ENCODE data around the gene RNF212.

Gene RNF212

GRCh38 chr4:1047976-1048772 is 65.2 kb downstream of the RNF212 start:
- DNase-seq, result no peak

DNA sequence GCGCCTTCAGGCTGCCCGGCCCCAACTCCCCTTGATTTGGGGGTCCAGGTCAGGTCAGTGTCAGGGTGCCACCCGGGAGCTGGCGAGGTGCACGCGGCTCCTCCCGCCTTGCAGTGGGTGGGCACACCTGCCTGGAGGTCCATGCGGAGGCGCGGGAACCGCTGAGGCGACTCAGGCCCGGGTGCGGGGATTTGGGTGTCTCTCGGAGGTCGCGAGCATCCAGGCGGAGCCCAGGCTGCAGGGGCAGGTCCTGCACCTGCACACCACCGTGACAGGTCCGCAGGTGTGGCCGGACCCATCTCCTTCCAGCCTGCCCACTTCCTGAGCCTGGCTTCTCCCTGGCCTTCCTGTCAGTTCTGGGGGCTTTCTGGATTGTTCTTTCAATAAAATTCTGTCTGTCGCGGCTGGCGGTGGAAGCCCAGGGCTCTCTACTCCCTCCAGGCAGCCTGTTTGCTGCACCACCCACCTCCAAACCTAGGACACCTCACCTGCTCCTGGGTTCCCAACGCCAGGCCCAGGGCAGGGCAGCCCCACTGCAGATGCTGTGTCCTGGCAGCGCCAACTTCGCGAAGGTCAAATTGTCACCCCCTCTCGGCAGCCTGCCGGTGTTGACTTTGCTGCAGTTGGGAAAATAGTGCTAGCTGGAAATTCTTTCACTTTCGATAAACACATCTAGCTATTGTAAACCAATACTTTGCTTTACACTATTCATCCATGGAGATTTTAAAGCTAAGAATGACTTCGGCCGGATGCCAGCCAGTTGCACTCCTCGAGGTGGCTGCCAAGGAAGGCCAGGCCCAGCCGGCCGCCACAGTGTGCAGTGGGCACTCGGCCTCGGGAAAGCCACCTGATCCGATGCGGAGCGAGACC is 66.0 kb downstream of the RNF212 start:
- DNase-seq, result no peak

DNA sequence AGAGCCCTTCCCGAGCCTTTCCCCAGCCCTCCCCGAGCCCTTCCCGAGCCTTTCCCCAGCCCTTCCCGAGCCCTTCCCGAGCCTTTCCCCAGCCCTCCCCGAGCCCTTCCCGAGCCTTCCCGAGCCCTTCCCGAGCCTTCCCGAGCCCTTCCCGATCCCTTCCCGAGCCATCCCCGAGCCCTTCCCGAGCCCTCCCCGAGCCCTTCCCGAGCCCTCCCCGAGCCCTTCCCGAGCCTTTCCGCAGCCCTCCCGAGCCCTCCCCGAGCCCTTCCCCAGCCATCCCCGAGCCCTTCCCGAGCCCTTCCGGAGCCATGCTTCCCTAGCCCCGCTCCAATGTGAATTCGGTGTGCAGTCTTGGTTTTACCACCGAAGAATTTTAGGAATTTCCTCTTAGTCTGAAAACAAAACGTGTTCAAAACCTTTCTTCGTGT is 66.8 kb downstream of the RNF212 start:
- peak in 9 of 14 donors; percentile 33 to 79 (median 52) for DNase-seq

- peak in 3 of 14 donors; percentile 26 to 59 (median 46) for DNase-seq
These were observed 67.7 kb downstream of the RNF212 start for GRCh38 chr4:1045595-1046201.

DNA sequence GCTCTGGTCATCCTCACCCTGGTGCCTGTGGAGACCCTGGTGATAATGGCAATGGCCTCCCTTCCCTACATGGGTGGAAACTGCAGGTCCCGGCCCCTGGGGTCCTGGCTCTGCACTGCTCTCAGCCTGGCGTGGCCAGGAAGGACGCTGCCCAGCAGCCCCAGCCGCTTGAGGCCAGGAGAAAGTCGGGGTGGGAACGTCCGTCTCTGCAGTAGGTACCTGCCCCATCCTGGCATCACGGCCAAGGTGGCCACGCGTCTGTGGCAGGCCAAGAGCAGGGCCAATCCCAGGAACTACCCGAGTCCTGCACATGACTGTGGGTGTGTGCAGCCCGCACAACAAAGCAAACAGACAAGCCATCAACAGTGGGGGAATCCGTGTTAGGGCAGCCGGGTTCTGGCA is 68.2 kb downstream of the RNF212 start:
- DNase-seq, result peak in 1 of 14 donors; percentile 61

GRCh38 chr4:1044469-1045192 is 68.7 kb downstream of the RNF212 start:
- DNase-seq, result no peak

DNA sequence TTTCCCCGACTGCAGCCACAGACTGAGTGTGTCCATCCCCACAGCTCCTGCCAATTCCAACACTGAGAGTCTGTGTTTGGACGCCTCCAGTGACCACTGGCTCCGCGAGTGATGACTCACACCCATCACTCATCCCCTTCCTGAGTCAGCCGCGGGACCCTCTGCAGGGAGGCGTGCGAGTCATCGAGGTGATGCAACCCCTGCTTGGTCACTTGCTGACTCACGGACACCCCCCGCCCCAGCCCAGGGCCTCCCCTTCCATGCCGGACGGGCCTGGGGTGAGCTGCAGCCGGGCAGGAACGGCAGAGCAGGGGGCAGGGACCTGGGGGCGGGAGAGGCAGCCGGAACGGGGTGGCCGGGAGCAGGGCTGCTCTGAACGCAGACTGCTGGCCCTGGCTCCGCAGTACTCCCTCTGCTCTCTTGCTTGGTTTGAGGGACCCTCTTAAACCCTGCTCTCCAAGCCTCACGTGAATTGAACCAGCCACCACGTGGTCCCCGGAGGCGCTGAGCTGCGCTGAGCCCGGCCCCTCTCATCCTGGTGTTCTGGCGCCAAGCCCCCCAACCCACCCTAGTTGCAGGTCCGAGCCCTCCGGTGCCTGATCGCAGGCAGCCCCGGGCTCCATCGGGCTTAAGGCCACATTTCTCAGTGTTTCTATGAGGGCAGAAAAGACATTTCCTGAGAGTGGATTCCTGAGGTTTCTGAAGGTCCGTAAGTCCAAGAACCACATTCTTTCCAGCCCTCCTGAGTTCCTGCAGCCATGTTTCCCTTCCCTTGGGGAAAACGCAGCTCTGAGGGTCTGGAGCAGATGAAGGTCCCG is 69.5 kb downstream of the RNF212 start:
- peak in 8 of 14 donors; percentile 19 to 97 (median 57) for DNase-seq

GRCh38 chr4:1043162-1043561 is 70.2 kb downstream of the RNF212 start:
- no peak for DNase-seq

DNA sequence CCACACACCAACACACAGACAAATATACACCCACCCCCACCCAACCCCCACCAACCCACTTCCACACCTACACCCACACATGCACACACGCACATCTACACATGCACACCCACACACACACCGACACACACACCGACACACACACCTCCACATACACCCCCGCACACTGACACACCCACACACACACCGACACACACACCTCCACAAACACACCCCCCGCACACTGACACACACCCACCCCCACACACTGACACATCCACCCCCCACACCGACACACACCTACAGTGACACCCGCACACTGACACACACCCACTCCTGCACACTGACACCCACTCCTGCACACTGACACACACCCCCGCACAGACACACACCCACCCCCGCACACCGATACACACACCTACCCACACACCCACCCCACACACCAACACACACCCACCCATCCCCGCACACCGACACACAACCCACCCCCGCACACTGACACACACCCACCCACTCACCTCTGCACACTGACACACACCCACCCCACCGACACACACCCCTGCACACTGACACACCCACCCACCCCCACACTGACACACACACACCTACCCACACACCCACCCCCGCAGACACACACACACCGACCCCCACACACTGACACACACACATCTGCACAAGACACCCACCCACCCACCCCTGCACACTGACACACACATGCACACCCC is 70.9 kb downstream of the RNF212 start:
- no peak for DNase-seq

DNA sequence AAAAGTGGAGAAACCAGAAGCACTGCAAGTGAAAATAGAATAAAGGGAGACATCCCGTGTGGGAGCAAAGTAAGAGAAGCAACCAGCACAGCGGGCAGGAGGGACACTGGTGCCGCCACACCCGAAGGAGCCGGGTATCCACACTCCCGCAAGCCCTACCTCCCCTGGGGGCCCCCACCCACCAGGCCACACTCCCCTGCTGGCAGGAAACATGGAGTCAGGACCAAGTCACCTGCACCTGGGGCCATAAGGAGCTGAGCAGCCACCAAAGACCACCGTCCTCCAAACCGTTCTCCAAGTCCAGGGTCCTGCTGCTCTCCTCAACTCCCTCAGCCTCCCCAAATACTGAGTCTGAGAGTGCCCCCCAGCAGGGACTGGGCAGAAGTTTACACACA is 71.4 kb downstream of the RNF212 start:
- DNase-seq, result no peak

DNA sequence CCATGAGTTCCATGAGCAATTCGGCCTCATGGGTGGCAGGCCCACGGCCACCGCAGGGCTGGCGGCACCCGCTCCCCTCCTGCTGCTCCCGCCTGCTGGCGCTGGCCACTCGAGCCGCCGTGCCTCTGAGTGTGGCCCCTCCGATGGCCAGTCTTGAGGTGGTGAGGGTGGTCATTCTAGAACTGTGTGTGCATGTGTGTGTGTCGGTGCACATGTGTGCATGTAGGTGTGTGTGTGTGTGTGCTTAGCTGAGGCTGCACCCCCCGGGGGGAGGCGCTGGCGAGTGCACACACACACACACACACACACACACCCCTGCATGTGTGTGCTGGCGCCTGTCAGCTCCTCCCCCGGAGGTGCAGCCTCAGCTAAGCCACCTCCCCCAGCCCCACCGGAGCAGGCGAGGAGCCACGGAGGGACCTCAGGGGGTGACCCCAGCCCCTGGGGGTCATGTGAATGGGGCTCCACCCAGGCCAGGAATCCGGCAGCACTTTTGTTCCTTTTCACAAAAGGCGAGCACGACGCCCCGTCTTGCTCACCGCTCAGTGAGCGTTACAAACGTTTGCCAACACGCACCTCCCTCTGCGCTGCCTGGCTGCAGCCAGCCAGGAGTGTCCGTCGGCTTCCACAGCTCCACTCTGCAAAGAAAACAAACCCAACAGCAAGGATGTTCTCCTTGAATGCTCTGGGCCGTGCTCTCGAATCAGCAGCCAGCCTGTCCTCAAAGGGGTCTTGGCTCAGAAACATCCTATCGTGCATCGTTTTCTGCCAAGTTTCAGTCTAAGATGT is 72.0 kb downstream of the RNF212 start:
- no peak for DNase-seq

DNA sequence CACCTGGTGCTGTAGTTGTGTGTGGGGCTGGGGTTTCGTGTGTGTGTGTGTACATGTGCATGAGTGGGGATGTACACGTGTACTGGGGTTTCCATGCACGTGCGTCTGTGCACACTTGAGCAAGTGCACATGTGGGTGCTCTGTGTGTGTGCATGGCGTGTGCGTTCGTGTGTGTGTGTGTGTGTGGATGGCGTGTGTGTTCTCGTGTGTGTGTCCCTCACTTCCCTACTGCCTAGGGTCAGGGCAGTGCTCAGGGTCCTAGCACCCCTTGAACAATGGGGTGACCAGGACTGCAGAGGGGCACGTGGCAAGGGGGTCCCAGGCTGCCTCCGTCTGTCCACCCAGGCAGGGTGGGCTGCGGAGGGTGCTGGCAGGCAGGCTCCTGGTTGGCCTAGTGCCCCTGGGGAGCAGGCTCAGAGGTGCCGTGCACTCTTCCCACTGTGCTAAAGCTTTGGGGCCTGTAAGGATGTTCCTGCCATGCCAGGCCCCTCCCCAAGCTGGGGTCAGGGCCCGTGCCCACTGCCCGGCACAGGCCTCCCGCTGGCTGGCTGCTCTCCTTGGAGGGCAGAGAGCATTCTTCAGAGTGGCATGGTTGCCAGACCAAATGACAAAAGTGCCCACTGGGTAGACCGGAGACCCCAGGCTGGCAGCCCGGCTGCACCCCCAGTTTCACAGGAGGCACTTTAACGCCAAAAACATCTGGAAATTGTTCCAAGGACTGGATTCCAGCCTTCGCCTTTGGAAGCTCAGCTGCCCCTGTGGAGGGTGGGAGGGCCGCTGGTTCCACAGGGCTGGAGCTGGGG is 72.8 kb downstream of the RNF212 start:
- DNase-seq, result no peak

- DNase-seq, result no peak
These were observed 73.6 kb downstream of the RNF212 start for GRCh38 chr4:1039493-1040343.

DNA sequence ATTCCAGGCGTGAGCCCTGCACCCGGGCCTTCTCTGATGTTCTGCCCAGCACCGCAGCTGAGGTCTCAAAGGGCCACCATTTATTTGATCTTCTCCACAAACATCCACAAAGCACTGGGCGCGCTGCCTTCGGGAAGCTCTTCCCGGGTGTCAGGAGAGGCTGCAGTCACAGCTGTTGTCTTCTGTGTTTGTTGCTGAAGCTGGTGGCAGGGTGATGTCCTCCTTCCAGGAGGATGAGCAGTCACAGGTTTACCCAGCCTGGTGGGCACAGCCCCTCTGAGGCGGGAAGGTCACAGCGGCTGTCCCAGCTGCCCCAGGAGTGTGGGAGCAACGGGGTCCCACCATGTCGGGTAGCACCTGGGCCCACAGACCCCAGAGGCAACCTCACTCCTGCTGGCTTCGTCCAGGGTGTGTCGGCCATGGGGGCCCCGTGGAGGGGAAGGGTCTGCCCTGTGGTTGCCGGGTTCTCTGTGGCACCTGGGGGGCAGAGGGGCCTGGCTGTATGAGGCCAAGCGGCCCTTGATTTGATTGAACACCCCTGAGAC is 74.3 kb downstream of the RNF212 start:
- no peak for DNase-seq

DNA sequence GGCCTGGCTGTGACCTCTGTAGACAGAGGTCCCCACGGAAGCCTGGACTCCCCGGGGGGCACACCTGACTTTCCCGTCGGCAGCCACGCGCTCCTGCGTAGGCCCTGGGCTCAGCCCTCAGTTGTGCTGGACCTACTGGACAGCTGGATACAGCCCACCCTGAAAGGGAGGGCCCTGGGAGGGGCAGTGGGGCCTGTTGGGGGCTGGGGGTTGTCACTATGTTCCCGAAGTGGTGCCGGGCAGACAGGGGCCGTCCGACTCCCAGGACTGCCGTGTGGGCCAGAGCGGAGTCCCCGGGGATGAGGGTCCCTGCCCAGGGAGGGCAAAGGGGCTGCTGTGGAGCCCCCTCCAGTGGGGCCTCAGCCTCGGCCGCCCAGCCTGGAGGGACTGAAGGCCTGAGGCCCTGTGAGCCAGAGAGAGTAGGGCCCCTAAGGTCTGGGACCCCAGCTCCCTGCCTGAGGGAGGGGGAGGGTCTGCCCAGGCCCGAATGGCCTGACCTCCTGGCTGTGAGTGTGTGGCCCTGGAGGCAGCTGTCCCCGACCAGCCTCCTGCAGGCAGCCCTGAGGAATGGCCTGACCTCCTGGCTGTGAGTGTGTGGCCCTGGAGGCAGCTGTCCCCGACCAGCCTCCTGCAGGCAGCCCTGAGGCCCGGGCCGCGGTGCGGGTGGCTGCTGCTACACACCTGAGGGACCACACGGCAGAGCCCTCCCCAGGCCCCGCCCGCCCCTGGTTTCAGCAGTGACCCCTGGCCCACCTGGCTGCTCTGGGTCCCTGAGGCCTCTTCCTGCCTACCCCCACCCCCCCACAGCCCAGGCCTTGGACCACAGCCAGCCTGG is 76.2 kb downstream of the RNF212 start:
- no peak for DNase-seq

GRCh38 chr4:1036095-1036494 is 77.3 kb downstream of the RNF212 start:
- DNase-seq, result no peak

DNA sequence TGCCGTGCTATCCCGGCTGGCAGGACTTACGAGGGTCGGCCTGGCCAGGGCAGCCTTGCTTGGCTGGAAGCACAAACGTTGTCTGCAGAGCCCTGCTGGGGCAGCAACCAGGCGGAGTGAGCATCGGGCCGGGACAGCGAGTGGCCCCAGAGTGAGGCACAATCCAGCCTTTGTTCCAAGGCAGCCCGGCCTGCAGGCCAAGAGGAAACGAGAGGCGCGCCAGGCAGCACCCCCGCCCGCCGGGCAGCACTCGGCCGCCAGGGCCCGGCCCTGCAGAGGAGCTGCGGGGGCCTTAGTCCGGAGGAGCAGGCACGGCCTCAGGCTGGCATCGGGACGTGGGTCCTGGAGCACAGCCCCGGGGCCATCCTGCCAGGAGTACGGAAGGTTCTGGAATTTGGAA is 77.9 kb downstream of the RNF212 start:
- peak in 13 of 14 donors; percentile 40 to 89 (median 78) for DNase-seq

All from C1 segment of cervical spinal cord (tissue), 14 donors.